DLD1 (cell line): Measurements from ENCODE around the gene RAPGEF5.
"Not testable (repeated sequence)": the region's sequence is repeated elsewhere in the genome, so short reads cannot be mapped to it uniquely, and the experiment has no call there.

Source experiments
- in situ Hi-C: cut with HindIII; loops from 2 replicates; pipeline ENCODE4 v1.10.0; 2017; ENCODE audit warnings: low sequenced_read_pairs

RAPGEF5 gene

GRCh38 chr7:22094413-22095342 lies 262.3 kb downstream of the RAPGEF5 start:
- in situ Hi-C loops = no loop called here

- in situ Hi-C loops = no loop called here
These were observed 263.0 kb downstream of the RAPGEF5 start for GRCh38 chr7:22093936-22094335.

- in situ Hi-C loops = no loop called here
These were observed 264.0 kb downstream of the RAPGEF5 start for GRCh38 chr7:22093001-22093400.

- in situ Hi-C loops = not testable (repeated sequence)
These were observed 265.9 kb downstream of the RAPGEF5 start for GRCh38 chr7:22090958-22091525.

GRCh38 chr7:22090512-22090911 lies 266.4 kb downstream of the RAPGEF5 start:
- in situ Hi-C loops = no loop called here

- in situ Hi-C loops = no loop called here
These were observed 266.8 kb downstream of the RAPGEF5 start for GRCh38 chr7:22090107-22090506.

GRCh38 chr7:22088827-22089226 lies 268.1 kb downstream of the RAPGEF5 start:
- in situ Hi-C loops = no loop called here

GRCh38 chr7:22087861-22088260 lies 269.1 kb downstream of the RAPGEF5 start:
- in situ Hi-C loops = no loop called here

GRCh38 chr7:22083704-22084240 lies 273.2 kb downstream of the RAPGEF5 start:
- in situ Hi-C loops = no loop called here

- in situ Hi-C loops = no loop called here
These were observed 273.9 kb downstream of the RAPGEF5 start for GRCh38 chr7:22082886-22083703.

- in situ Hi-C loops = no loop called here
These were observed 274.4 kb downstream of the RAPGEF5 start for GRCh38 chr7:22082553-22082885.

- in situ Hi-C loops = not testable (repeated sequence)
These were observed 276.7 kb downstream of the RAPGEF5 start for GRCh38 chr7:22080219-22080618.

- in situ Hi-C loops = not testable (repeated sequence)
These were observed 278.1 kb downstream of the RAPGEF5 start for GRCh38 chr7:22078872-22079271.

GRCh38 chr7:22075561-22075960 lies 281.4 kb downstream of the RAPGEF5 start:
- in situ Hi-C loops = no loop called here

- in situ Hi-C loops = no loop called here
These were observed 282.1 kb downstream of the RAPGEF5 start for GRCh38 chr7:22074897-22075296.
